ENCODE results near the gene OSGIN1.

DNA sequence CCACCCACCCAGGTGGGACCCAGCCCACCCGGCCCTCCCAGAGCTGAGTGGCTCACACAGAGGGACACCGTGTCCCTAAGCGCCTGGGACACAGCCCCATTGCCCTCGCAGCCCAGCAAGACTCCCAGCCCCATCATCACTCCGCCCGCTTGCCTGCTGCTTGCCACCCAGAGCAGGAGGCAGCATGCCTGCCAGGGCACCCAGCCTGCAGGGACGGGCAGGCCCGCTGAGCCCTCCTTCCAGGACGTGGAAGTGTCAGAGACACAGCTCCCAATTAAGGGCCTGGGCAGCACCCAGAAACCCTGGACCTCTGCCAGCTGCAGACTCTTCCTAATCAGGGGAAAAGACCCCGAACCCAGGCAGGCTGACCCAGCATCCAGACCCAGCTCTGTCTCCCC, 17.2 kb upstream of the OSGIN1 start:
- TF ChIP-seq, protein P1, sequence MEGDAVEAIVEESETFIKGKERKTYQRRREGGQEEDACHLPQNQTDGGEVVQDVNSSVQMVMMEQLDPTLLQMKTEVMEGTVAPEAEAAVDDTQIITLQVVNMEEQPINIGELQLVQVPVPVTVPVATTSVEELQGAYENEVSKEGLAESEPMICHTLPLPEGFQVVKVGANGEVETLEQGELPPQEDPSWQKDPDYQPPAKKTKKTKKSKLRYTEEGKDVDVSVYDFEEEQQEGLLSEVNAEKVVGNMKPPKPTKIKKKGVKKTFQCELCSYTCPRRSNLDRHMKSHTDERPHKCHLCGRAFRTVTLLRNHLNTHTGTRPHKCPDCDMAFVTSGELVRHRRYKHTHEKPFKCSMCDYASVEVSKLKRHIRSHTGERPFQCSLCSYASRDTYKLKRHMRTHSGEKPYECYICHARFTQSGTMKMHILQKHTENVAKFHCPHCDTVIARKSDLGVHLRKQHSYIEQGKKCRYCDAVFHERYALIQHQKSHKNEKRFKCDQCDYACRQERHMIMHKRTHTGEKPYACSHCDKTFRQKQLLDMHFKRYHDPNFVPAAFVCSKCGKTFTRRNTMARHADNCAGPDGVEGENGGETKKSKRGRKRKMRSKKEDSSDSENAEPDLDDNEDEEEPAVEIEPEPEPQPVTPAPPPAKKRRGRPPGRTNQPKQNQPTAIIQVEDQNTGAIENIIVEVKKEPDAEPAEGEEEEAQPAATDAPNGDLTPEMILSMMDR (IDR thresholded peaks at IDR 0.05), result no peak
- TF ChIP-seq POLR2A (IDR thresholded peaks at IDR 0.05), result no peak

All from right lobe of liver (tissue), 4 donors.